ACC112 (cell line): Measurements from ENCODE around the gene ATP8B4.

Source experiments
- H2AFZ ChIP-seq: fragments of 200-600 bp; sonication (generic); one replicate; pipeline ENCODE4 v1.6.0; 2017; ENCODE audit warnings: antibody characterized with exemption, low read length; ENCODE audit not compliant: unreplicated experiment
- H3K27ac ChIP-seq: fragments of 200-600 bp; sonication (generic); 2 replicates; pipeline ENCODE4 v1.5.1; 2014; ENCODE audit warnings: low read depth, mild to moderate bottlenecking, antibody characterized with exemption, low read length, moderate library complexity
- H3K27me3 ChIP-seq: fragments of 200-600 bp; sonication (generic); 2 replicates; pipeline ENCODE4 v1.6.1; 2014; ENCODE audit warnings: mild to moderate bottlenecking, antibody characterized with exemption, low read length, moderate library complexity, mixed read lengths; ENCODE audit not compliant: insufficient read depth
- H3K36me3 ChIP-seq: fragments of 200-600 bp; sonication (generic); 2 replicates; pipeline ENCODE4 v1.6.1; 2016; ENCODE audit warnings: mild to moderate bottlenecking, antibody characterized with exemption, low read length, moderate library complexity, mixed read lengths; ENCODE audit not compliant: insufficient read depth
- H3K4me1 ChIP-seq: fragments of 200-600 bp; sonication (generic); one replicate; pipeline ENCODE4 v1.6.1; 2016; ENCODE audit warnings: low read length, mixed read lengths; ENCODE audit not compliant: insufficient read depth, unreplicated experiment, control insufficient read depth
- H3K4me3 ChIP-seq: fragments of 200-600 bp; sonication (generic); 2 replicates; pipeline ENCODE4 v1.5.1; 2014; ENCODE audit warnings: mild to moderate bottlenecking, low read depth, low read length
- H3K79me2 ChIP-seq: fragments of 200-600 bp; sonication (generic); one replicate; pipeline ENCODE4 v1.6.0; 2016; ENCODE audit warnings: low read length; ENCODE audit not compliant: control insufficient read depth, unreplicated experiment, insufficient read depth

The ATP8B4 gene

DNA sequence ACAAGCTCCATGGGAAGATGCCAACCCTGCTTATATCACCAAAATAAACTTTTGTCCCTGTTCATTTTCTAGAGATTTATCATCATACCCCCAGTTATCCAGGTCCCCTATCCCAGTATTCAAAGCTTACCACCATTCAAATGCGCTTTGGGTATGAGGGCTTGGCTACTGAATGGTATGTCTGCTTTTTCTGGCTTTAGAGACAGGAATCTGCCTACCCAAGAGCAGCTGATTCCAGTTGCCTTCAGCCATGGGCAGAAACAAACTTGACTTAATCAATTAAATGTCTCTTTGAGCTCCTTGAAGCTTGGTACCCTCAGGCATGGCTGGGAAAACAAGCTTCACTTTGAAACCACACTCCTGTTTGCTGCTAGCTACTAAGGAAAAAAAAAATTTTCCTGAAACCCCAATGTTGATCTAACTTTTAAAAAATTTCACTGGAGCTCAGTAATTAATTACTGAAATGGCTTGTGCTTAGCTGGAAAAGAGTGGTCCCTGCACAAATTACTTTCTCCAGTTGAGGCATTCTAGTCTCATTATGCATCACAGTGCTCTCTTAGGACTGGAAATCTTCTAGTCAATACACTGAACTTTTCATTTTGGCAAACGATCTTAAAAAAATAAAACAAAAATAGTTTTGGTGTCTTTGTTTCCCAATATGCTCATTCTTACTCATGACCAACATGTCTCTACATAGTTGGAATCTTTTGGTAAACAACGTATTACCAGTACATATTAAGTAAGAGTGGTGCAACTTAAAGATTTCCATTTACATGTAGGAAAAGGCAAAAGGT is 255.4 kb downstream of the ATP8B4 start:
- Histone ChIP-seq H2AFZ (no peak overlapping the region), H3K36me3 (peaks cover 10% of the 10 kb centered on the region; the same call in 1 of the 2 replicates), H3K27me3 (no peaks in the 10 kb centered on the region), H3K27ac (peak overlapping the region; percentile 82), H3K79me2 (no peaks in the 10 kb centered on the region), H3K4me1 (peaks cover 27% of the 10 kb centered on the region), H3K4me3 (no peak overlapping the region)

DNA sequence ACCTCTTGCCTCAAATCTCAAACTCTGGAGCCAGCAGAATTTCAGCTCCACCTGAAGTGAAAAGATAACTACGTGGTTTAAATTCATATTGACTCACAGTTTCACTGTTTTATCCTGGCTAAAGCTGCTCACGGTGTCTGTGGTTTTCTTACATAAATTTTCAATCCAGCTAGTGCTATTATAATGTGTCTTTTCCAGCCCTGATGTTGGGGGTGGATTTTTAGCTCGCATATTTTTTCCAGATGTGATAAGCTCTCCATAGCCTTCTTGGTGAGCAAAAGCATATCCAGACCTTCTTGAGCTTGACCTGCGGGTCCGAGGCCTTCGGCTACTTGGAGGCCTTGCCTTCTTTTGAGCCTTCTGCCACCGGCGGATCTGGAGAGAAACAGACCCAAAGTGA is 258.9 kb downstream of the ATP8B4 start:
- Histone ChIP-seq H3K27ac (no peak overlapping the region), H3K4me1 (peaks cover 55% of the 10 kb centered on the region), H3K4me3 (no peak overlapping the region), H2AFZ (peak overlapping the region; percentile 26), H3K36me3 (no peaks in the 10 kb centered on the region), H3K27me3 (no peaks in the 10 kb centered on the region), H3K79me2 (no peaks in the 10 kb centered on the region)

DNA sequence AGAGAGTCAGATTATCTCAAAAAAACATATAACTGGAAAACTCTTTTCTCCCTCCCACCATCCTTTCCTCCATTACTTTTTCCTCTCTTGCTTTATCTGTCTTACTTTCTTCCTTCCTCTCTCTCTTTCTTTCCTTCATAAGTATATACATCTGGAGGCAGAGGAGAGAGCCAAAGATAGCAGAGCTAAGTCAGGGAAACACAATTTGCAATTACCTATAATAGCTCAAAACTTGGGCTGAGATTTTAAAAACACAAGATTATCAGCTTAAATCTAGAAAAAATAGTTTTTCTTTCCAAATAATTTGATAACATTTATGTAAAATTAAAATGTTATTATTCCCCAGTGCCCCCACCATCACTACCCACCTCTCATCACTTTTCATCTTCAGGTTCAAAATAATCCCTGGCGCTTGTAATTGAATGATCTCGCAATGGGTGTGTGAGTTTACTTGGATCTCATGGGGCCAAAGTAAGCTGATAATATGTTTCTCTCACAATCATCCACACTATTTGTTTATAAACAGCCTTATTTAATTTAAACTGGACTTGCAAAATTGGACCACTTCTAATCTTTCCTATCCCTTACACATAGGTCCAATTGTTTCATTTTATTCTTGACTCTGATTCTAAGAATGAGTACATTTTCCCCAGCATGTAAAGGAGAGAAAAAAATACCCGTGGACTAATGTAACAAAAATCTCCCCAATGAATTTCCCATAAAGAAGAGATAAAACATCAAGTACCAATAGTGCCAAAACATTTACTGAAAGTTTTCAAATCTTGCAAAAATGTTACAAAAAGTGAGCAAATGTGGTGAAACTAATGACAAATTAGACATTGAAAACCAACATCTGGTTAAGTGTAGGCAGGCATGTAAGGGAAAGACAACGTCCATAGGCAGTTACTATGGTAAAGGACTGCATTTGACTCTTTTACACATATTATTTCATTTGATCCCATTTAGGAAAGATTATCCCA is 261.2 kb downstream of the ATP8B4 start:
- Histone ChIP-seq H2AFZ (no peak overlapping the region), H3K27me3 (no peaks in the 10 kb centered on the region), H3K4me1 (peaks cover 41% of the 10 kb centered on the region), H3K79me2 (no peaks in the 10 kb centered on the region), H3K36me3 (no peaks in the 10 kb centered on the region), H3K4me3 (no peak overlapping the region), H3K27ac (peak overlapping the region; percentile 93)

DNA sequence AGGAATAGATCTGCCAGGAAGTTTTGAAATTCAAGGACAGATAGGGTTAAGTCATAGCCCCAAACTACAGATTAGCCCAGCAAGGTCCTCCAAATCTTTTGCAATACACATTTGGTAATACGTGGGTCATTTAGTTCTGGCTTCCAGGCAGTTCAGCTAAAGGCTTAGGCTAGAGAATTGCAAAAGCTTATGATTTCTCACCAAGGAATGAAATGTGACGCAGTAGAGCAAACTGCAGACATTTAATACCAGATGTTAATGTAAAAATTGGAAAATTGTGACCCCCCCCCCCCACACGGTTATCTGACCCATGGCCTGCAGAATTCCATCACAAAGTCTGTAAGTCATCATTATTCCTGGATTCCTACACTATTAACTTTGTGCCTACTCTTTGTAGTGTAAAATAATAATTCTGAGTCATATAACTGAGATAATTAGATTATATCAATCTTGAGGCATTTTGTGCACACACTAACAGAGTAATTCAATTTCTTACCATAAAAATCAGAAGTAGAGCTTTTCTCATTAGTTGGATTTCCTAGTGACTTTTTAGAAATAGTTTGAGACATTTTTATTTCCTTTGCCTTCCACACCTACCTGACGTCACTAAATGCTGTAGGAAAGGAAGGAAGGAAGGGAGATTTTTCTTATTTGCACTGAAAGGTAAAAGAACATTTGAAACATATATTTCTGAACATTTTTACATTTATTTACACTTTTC is 263.0 kb downstream of the ATP8B4 start:
- peaks cover 41% of the 10 kb centered on the region for H3K4me1 ChIP-seq
- no peaks in the 10 kb centered on the region for H3K79me2 ChIP-seq
- H3K36me3 ChIP-seq: no peaks in the 10 kb centered on the region
- H2AFZ ChIP-seq: no peak overlapping the region
- H3K4me3 ChIP-seq: peak overlapping the region; percentile 2; the same call in 1 of the 2 replicates
- no peaks in the 10 kb centered on the region for H3K27me3 ChIP-seq
- peak overlapping the region; percentile 93 for H3K27ac ChIP-seq

DNA sequence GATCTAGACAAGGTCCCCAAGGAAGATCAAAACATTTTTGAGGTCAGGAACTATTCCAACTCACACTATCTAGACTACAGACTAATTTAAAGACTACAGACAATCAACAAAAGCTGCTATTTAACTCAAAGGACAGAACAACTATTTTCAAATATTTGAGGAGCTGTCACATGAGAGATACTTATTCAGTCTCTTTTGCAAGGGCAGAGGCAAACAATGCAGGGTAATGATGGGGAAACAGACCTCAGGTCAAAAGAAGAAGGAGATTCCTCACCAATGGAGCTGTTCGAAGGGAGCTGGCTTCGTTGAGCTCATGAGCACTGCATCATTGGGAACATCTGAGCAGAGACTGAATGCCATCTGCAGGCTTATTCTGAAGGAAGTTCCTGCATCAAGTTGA is 266.3 kb downstream of the ATP8B4 start:
- no peaks in the 10 kb centered on the region for H3K79me2 ChIP-seq
- no peak overlapping the region for H3K4me3 ChIP-seq
- no peak overlapping the region for H2AFZ ChIP-seq
- no peak overlapping the region for H3K27ac ChIP-seq
- H3K36me3 ChIP-seq: no peaks in the 10 kb centered on the region
- H3K27me3 ChIP-seq: no peaks in the 10 kb centered on the region
- H3K4me1 ChIP-seq: peaks cover 40% of the 10 kb centered on the region

DNA sequence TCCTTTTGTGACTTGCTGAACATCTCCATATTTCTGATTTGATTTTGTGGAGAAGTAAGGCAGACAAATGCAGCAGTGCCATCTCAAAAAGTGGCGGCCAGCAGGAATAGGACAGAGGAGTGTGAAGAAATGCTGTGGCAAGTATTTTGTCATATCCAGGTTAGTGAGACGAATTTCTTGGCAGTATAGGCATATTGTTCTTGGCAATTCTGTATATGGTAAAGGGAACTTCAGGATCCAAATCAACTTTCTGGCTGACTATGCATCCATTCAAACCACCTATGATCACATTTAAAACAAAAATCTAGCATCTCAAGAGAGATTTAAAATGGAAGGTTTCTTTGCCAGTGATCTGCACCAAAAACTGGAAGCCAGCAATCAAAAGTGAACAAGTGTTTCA is 270.2 kb downstream of the ATP8B4 start:
- H3K79me2 ChIP-seq: no peaks in the 10 kb centered on the region
- peaks cover 30% of the 10 kb centered on the region for H3K4me1 ChIP-seq
- H3K36me3 ChIP-seq: no peaks in the 10 kb centered on the region
- H2AFZ ChIP-seq: no peak overlapping the region
- peak overlapping the region; percentile 98 for H3K27ac ChIP-seq
- H3K27me3 ChIP-seq: no peaks in the 10 kb centered on the region
- 0 out of 2 replicates have a peak overlapping the region, but pooled peaks have one; percentile 11 for H3K4me3 ChIP-seq

DNA sequence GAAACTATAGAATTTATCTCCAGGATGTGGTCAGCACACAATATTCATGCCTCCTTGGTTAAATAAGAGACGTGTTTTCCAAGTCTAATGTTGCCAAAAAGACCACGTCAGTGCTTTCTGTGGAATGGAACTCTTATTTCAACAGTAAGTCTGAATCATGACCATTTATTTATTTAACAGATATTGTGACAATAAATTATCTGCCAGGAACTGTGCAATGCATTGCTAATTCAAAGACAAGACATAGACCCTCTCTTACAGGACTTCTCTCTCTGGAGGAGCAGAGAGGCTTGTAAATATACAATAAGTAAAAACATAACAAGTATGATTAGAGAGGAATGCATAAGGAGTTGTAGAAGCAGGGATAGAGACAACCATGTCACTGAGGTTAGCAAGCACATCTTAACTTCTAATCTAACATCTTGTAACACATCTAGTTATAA is 270.7 kb downstream of the ATP8B4 start:
- H3K27me3 ChIP-seq: no peaks in the 10 kb centered on the region
- no peaks in the 10 kb centered on the region for H3K79me2 ChIP-seq
- no peak overlapping the region for H2AFZ ChIP-seq
- peaks cover 35% of the 10 kb centered on the region for H3K4me1 ChIP-seq
- H3K36me3 ChIP-seq: no peaks in the 10 kb centered on the region
- peak overlapping the region; percentile 45 for H3K4me3 ChIP-seq
- H3K27ac ChIP-seq: peak overlapping the region; percentile 98

DNA sequence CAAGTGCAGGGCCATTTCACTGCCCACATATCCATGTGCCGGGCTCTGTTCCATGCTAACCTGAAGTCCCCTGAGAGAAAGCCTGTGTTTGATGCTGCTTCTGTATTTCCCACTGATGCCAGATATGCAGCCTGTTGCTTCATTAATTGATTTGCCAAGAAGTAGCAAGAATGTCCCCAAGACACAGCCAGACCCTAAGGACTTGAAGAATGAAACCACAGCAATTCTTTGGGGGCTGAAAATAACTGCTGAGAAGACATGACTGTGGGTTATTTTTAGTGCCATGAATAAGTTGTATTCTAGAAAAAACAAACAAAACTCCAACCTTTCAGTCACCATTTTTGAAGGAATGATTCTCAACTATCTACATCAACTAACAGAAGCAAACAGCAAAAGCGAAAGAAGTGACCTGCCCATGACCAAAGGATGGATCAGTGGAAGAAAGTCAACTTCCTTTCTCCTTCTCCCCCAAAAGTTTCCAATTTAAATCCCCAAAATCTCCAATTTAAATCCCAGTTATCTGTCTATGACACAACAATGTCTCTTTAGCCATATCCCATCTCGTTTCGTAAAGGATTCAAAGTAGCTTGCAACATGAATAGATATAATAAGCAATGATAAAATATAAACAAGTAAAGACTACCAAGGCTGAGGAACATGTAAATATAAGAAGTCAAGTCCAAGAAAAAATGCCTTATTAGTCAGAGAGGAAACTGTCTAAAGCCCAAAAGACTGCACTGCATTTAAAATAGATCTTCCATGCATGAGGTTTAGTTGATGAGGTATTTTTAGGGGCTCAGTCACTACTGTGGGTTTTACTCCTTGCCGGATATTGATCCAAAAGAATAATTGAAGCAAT is 271.4 kb downstream of the ATP8B4 start:
- Histone ChIP-seq H3K79me2 (no peaks in the 10 kb centered on the region), H3K4me3 (peak overlapping the region; percentile 45), H3K36me3 (no peaks in the 10 kb centered on the region), H3K4me1 (peaks cover 35% of the 10 kb centered on the region), H3K27me3 (no peaks in the 10 kb centered on the region), H2AFZ (peak overlapping the region; percentile 33), H3K27ac (peak overlapping the region; percentile 98)

DNA sequence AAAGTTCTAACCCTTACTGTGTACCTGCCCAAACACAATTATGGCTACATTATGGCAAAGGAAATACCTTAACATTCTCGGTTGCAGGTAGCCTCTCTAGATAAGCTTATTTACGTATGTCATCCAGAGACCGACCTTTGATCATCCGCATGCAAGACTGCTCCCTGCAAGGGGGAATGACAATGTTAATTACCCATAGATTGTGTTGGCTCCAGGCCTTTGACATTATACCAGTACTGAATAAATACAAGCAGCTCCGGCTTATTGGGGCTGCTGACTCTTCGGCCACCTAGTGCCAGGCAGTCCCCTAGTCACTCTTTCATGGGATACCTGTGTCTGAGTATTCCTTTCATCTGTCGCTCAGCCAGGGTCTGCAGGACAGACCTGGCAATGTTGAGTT is 274.6 kb downstream of the ATP8B4 start:
- no peaks in the 10 kb centered on the region for H3K27me3 ChIP-seq
- H3K4me1 ChIP-seq: peaks cover 30% of the 10 kb centered on the region
- no peak overlapping the region for H3K4me3 ChIP-seq
- no peak overlapping the region for H3K27ac ChIP-seq
- no peak overlapping the region for H2AFZ ChIP-seq
- no peaks in the 10 kb centered on the region for H3K79me2 ChIP-seq
- H3K36me3 ChIP-seq: no peaks in the 10 kb centered on the region
